HG03558 (cell line): ENCODE measurements around the gene LIMCH1.

ENCODE experiments used
- ATAC-seq: cut with Tn5 transposase; IDR thresholded peaks from one replicate; pipeline ENCODE4 v1.9.1; 2021; ENCODE audit warnings: moderate number of reproducible peaks; ENCODE audit not compliant: unreplicated experiment; ENCODE audit errors: extremely low read depth

LIMCH1 gene

DNA sequence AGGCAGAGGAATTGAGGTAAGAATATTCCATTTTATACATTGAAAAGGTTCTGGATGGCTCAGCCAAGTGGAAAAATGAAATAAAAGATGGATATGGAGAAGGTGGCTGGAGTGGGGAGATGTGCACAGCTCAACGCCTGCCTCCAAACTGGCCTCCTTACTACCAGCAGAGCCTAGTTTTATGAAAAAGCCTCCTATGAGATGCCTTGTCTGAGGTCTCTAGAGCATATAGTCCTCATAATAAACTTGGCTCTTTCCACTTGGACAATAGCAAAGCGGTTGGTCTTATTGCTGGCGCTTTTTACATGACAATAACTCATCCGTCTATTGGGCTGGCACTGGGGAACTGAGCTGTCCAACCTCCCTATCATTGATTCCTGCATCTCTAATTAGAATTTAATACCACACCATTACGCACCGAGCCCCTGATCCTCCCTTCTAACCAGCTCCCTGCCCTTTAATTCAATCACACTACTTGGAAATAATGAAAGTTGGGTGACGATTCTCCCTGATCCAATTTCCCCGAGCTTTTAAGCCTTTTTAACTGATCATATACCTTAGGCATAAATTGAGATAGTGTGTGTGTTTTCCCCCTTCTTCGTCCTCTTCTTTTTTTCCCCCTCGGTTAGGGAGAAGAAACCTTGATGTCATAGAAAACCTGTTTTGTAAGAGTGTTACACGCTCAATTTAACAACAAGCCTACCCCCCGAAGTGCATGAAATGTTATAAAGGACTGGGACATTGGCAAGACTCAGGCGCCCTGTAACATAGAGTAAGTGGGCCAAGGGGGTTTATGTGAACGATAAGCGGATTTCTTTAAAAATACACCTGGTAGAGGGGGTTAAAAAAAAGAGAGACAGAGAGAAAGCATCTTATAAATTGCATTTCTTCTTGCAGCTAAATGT lies 210.9 kb downstream of the LIMCH1 start, which contains the start of gene PHOX2B:
PHOX2B (minus strand) TSS at position 155 of the 905 bp plus-strand sequence; CDS start at position 40, 115 bp downstream.
- ATAC-seq: no peak

DNA sequence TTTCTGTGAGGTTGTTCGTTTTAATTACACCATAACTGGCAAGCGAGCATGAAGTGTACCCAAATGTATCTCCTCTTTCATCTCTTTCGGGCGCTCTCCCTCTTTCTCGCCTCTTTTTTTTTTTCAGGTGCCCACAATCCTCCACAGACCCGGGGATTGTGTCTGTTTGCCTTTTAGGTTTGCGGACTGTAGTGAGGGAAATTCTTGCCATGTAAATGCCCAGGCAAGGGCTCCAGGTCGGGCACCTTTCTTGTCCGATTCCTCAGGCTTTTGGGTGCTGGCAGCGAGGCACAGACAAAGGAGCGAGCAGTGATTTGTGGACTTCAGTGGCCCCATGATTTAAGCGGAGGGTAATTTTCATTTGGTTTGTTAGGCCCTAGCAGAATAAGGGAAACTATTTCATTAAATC lies 211.7 kb downstream of the LIMCH1 start:
- no peak for ATAC-seq
